Right lobe of liver (tissue), 4 donors: ENCODE measurements around the gene SKP2.

ENCODE experiments used
- POLR2A ChIP-seq: fragments of 450-650 bp; IDR thresholded peaks from one replicate; pipeline ENCODE4 v1.6.1; 2017; ENCODE audit warnings: antibody characterized with exemption, mild to moderate bottlenecking
- TF ChIP-seq, protein P1 (sequence below), 4 donors: fragments of 200-600 bp in 3 of 4; fragments of 450-650 bp in 1 of 4; IDR thresholded peaks; one replicate each; pipeline versions ENCODE4 v1.5.1 to v1.8.0; 2016 to 2022; ENCODE audit warnings: antibody characterized with exemption in 4 of 4, mild to moderate bottlenecking in 2 of 4
- donor health status: DM: no; HTN: no; CAD: no.
- donor health status: DM: no; HTN: no; CAD: no.
- donor health status: DM: no; HTN: yes; CAD: no.

DNA sequence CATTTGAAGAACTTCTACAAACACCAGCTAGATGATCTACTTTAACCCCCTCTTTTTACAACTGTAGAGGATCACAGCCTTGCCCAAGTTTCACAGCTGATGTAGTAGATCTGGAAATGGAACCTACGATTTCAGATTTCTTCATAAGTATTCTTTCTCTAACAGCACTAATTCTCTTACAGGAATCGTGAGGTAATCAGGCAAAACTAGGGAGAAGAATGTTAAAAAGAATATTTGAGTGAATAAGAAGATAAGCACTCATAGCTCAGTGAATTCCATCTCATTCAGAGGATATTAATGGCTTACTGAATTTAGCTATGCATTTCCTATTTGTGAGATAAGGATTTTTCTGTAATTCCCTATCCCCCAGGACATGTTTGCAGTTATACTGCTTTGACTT, 47.7 kb downstream of the SKP2 start:
- TF ChIP-seq, protein P1, sequence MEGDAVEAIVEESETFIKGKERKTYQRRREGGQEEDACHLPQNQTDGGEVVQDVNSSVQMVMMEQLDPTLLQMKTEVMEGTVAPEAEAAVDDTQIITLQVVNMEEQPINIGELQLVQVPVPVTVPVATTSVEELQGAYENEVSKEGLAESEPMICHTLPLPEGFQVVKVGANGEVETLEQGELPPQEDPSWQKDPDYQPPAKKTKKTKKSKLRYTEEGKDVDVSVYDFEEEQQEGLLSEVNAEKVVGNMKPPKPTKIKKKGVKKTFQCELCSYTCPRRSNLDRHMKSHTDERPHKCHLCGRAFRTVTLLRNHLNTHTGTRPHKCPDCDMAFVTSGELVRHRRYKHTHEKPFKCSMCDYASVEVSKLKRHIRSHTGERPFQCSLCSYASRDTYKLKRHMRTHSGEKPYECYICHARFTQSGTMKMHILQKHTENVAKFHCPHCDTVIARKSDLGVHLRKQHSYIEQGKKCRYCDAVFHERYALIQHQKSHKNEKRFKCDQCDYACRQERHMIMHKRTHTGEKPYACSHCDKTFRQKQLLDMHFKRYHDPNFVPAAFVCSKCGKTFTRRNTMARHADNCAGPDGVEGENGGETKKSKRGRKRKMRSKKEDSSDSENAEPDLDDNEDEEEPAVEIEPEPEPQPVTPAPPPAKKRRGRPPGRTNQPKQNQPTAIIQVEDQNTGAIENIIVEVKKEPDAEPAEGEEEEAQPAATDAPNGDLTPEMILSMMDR (IDR thresholded peaks at IDR 0.05), result no peak
- no peak for TF ChIP-seq POLR2A
